Heart left ventricle (tissue), 16 donors: ENCODE data around the gene WWOX. TPM values are rescaled to one million over a fixed set of nuclear protein-coding genes. Genes with fewer than 3 reads are reported as not detected.

Experiments used
- ATAC-seq, 4 donors: fragments of 200-7000 bp; cut with Tn5 transposase; one replicate each; pipeline ENCODE4 v1.9.1; 2020 to 2022; ENCODE audit warnings: moderate library complexity in 4 of 4, mild to moderate bottlenecking in 3 of 4, moderate number of reproducible peaks in 1 of 4
- DNase-seq, 5 donors: peaks; one replicate each; pipeline ENCODE4 v3.0.0-alpha.2; 2020
- H3K27ac ChIP-seq, 12 donors: fragments of 200-600 bp; sonication (generic) in 4 of 12; one replicate each; pipeline versions ENCODE4 v1.5.0 to v1.8.0; 2016 to 2022; ENCODE audit warnings: mild to moderate bottlenecking in 2 of 12
- H3K27me3 ChIP-seq, 9 donors: fragments of 200-600 bp; sonication (generic) in 2 of 9; one replicate each; pipeline versions ENCODE4 v1.5.1 to v1.8.0; 2016 to 2022; ENCODE audit warnings: mild to moderate bottlenecking in 3 of 9
- H3K36me3 ChIP-seq, 9 donors: fragments of 200-600 bp; sonication (generic) in 2 of 9; one replicate each; pipeline versions ENCODE4 v1.5.0 to v1.8.0; 2018 to 2022; ENCODE audit warnings: mild to moderate bottlenecking in 2 of 9
- H3K4me1 ChIP-seq, 12 donors: fragments of 200-600 bp; sonication (generic) in 4 of 12; one replicate each; pipeline versions ENCODE4 v1.5.0 to v1.8.0; 2016 to 2022; ENCODE audit warnings: mild to moderate bottlenecking in 3 of 12
- H3K4me3 ChIP-seq, 12 donors: fragments of 200-600 bp; sonication (generic) in 4 of 12; one replicate each; pipeline versions ENCODE4 v1.5.0 to v1.8.0; 2017 to 2022; ENCODE audit warnings: mild to moderate bottlenecking in 9 of 12, moderate library complexity in 4 of 12
- H3K9me3 ChIP-seq, 12 donors: fragments of 200-600 bp; sonication (generic) in 4 of 12; one replicate each; pipeline versions ENCODE4 v1.5.0 to v1.8.0; 2016 to 2022; ENCODE audit warnings: mild to moderate bottlenecking in 1 of 12
- CTCF ChIP-seq, 12 donors: fragments of 200-600 bp; sonication (generic) in 4 of 12; IDR thresholded peaks; one replicate each; pipeline versions ENCODE4 v1.5.0 to v1.8.0; 2018 to 2022; ENCODE audit warnings: antibody characterized with exemption in 12 of 12, mild to moderate bottlenecking in 5 of 12
- POLR2A ChIP-seq, 2 donors: fragments of 450-650 bp; IDR thresholded peaks; one replicate each; pipeline ENCODE4 v1.6.1; 2017; ENCODE audit warnings: antibody characterized with exemption in 2 of 2, mild to moderate bottlenecking in 2 of 2, moderate library complexity in 2 of 2
- WGBS, 4 donors: extraction: QIAGEN DNeasy Blood & Tissue Kit in 2 of 4; methylation state at CpG; one replicate each; pipeline versions ENCODE4 v1.1.5 to v1.1.7; 2013 to 2018; 5-methylcytosine and 5-hydroxymethylcytosine counted together
- intact Hi-C, 10 donors: fragments of 100-400 bp; cut with DNase I; formaldehyde crosslinking; loops; one replicate each; pipeline versions ENCODE4 v1.11.1 to v1.14.2; 2022
- polyA plus RNA-seq, 2 donors: library from polyadenylated mRNA; stranded (reverse); fragments of 200-250 nt; gene quantifications; one replicate each; pipeline ENCODE4 v1.2.3, GENCODE V29; 2013
- total RNA-seq, 9 donors: library from RNA; depleted of rRNA in 2 of 9; stranded (reverse); fragments of >200 nt in 2 of 9; fragmentation: NEBNext Ultra II Directional in 3 of 9; extraction: Animal tissue kit (Norgen Biotek cat#: 25700) in 3 of 9; gene quantifications; one replicate each; pipeline versions ENCODE4 v1.1.0 to v1.2.4, GENCODE V29; 2016 to 2023
- donor health status: ischemic (EF 13 %, LVEDD 7.1; RV severe dilation, severe dysfunction).
- donor health status: healthy with polysubstance abuse.
- donor health status: DM: no; HTN: yes; CAD: no.
- donor health status: DM: no; HTN: no; CAD: no.
- donor health status: ischemic (EF 25% LVEDD 6.9; RV normal size, moderate dysfunction).
- donor health status: ischemic (EF 25% LVEDD 5.7; RV mildly dilated, moderate dysfunction).
- donor health status: healthy.
- donor health status: DM: yes; HTN: yes; CAD: no.
- donor health status: ischemic (EF 35%, LVEDD 5.7; RV mildly dilated, moderate dysfunction).
- donor health status: nonischemic (EF 11% LVEDD 7.7; RV severe dilation, severe dysfunction).
- donor health status: DM: yes; HTN: yes; CAD: no.
- donor health status: PGD.
- donor health status: ischemic (EF 29% LVEDD 5.4; RV normal size, mild dysfunction).
- donor health status: nonischemic (EF 23%, LVEDD 6.1; RV moderate dilation, normal function).

WWOX gene
- total and polyA plus RNA-seq, 11 donors, result 4.3 to 18.3 (median 9.1) TPM

DNA sequence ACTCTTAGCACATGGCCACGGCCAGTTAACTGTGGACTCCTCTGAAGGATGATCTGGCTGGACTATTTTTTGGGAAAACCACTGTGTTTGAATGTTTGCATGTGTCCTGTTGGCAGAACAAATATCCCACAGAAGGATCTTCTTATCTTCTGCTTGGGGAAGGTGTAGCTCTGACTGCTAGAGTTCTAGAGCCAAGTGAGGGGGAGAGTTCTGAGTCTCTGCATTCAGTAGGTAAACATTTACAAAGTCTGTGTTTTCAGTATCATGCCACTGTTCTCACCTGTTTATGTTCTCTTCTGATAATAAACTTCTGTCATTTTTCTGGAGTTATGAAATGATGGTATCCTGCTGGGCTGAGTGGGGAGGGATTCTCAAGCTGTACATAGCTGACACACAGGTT, 241.1 kb downstream of the WWOX start:
- intact Hi-C loops, result no loop called here
- DNase-seq, result no peak
- no peaks in the 10 kb centered on the region for H3K36me3 ChIP-seq
- TF ChIP-seq POLR2A (IDR thresholded peaks at IDR 0.05) (no peak), CTCF (IDR thresholded peaks at IDR 0.05) (no peak)
- H3K27me3 ChIP-seq, result no peaks in the 10 kb centered on the region
- no peak overlapping the region for H3K4me3 ChIP-seq
- H3K27ac ChIP-seq, result no peak overlapping the region
- H3K4me1 ChIP-seq, result no peaks in the 10 kb centered on the region
- no peak for ATAC-seq
- H3K9me3 ChIP-seq, result peaks cover 0 to 16% (median 0%) of the 10 kb centered on the region in 12 donors
- 91 to 92% (median 92%) methylated on average over 1 of the region's 1 CpG; no CpG with 5 or more reads in 1 of the 4 donors for WGBS, 4 donors

DNA sequence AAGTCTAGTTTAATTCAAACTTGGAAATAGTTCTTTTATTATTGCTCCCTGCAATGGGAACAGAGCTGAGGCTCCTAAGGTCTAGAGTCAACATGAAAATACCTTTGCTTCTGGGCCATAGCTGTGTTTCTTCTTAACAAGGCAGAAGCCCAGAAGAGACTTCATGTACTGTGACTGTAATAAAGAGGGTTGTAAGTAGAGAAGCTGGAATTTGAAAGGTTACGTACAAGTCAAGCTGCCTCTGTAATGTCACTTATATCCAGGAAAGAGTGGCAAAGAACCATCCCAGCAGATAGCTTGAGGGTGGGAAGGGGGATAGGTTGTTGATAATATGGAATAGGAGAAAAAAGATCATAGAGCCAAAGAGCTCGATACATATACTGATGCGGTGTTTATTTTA, 248.6 kb downstream of the WWOX start:
- Histone ChIP-seq H3K36me3 (no peaks in the 10 kb centered on the region), H3K27ac (no peak overlapping the region), H3K4me3 (no peak overlapping the region), H3K27me3 (no peaks in the 10 kb centered on the region), H3K4me1 (no peaks in the 10 kb centered on the region), H3K9me3 (peaks cover 0 to 5% (median 0%) of the 10 kb centered on the region in 12 donors)
- 95 to 99% (median 98%) methylated on average over 3 of the region's 3 CpGs; no CpG with 5 or more reads in 1 of the 4 donors for WGBS, 4 donors
- intact Hi-C loops, result no loop called here
- ATAC-seq (no peak), DNase-seq (no peak)
- no peak for TF ChIP-seq POLR2A (IDR thresholded peaks at IDR 0.05)
- TF ChIP-seq CTCF (IDR thresholded peaks at IDR 0.05), result no peak

DNA sequence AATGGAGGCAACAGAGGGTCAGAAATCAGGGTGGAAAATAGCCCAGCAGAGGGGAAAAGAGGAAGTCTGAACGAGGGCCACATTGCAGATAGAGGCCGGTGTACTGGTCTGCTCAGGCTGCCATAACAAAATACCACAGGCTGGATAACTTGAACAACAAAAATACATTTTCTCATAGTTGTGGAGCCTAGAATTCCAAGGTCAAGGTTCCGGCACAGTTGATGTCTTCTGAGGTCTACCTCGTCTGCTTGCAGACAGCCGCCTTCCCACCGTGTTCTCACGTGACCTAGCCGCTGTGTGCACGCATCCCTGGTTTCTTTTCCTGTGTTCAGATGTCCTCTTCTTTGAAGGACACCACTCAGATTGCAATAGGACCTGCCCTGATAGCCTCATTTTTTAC, 249.4 kb downstream of the WWOX start:
- Histone ChIP-seq H3K4me1 (no peaks in the 10 kb centered on the region), H3K4me3 (no peak overlapping the region), H3K27ac (no peak overlapping the region), H3K27me3 (no peaks in the 10 kb centered on the region), H3K36me3 (no peaks in the 10 kb centered on the region), H3K9me3 (peaks cover 0 to 5% (median 0%) of the 10 kb centered on the region in 12 donors)
- TF ChIP-seq POLR2A (IDR thresholded peaks at IDR 0.05) (no peak), CTCF (IDR thresholded peaks at IDR 0.05) (no peak)
- ATAC-seq, result no peak
- DNase-seq, result no peak
- WGBS, 4 donors, result 90 to 94% (median 91%) methylated on average over 9 of the region's 9 CpGs; no CpG with 5 or more reads in 1 of the 4 donors
- intact Hi-C loops, result no loop called here

DNA sequence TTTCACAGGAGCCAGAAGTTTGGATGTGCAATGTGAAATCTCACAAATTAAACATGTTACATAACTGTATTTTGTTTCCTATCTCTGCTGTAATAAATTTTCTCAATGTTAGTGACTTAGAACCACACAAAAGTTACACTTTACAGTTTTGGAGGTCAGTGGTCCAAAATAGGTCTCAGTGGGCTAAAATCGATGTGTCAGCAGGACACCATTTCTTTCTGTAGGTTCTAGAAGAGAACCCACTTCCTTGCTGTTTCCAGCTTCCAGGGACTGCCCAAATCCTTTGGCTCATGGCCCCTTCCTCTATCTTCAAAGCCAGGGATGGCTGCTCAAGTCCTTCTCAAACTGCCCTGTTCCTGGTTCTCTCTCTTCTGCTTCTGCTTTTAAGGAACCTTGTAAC, 252.7 kb downstream of the WWOX start:
- TF ChIP-seq CTCF (IDR thresholded peaks at IDR 0.05) (no peak), POLR2A (IDR thresholded peaks at IDR 0.05) (no peak)
- H3K9me3 ChIP-seq, result peaks cover 0 to 5% (median 0%) of the 10 kb centered on the region in 12 donors
- H3K4me3 ChIP-seq, result no peak overlapping the region
- no peak overlapping the region for H3K27ac ChIP-seq
- WGBS, 4 donors, result 90 to 100% (median 93%) methylated on average over 1 of the region's 1 CpG
- DNase-seq (no peak), ATAC-seq (no peak)
- intact Hi-C loops, result no loop called here
- no peaks in the 10 kb centered on the region for H3K4me1 ChIP-seq
- H3K36me3 ChIP-seq, result no peaks in the 10 kb centered on the region
- H3K27me3 ChIP-seq, result no peaks in the 10 kb centered on the region
